ENCODE data around the gene HP. TPM values are rescaled to one million over a fixed set of nuclear protein-coding genes. Genes with fewer than 3 reads are reported as not detected.

Gene HP
- total and polyA plus RNA-seq, 10 of the 15 experiments (the other 5 are each of a cell fraction or from before 2014, with no cell fraction given): 10.8 TPM; not detected in 9

DNA sequence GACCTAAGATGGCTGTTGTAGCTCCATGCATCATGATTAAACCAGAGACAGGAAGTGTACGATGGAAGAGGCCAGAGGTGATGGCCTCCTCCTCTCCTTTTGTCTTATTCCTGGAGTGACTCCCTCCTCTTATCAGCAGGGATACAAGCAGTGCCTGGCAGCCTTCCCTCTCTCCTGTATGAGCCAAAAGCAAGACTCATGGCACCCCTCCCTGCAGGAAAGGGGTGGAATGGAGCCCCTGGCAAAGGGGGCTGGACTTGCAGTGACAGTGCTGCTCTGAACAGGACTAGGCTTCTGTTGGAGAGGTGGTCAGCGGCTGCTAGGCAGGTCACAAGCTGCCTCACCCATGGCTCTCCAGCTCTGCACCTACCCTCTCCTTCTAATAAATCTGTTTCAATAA lies 30.7 kb downstream of the HP start:
- Histone ChIP-seq H3K27me3 (replicated peaks in 1 of 2; ENCODE audit: control insufficient read depth in 2 of 2, insufficient read depth in 2 of 2, low read length in 1 of 2) (no peaks in the 10 kb centered on the region), H3K4me2 (ENCODE audit: control insufficient read depth, insufficient read depth) (no peak overlapping the region), H4K20me1 (ENCODE audit: control insufficient read depth, insufficient read depth) (no peaks in the 10 kb centered on the region), H3K9me3 (replicated peaks; ENCODE audit: control insufficient read depth, insufficient read depth, low read length) (peaks cover 3% of the 10 kb centered on the region; the same call in 1 of the 3 replicates), H3K36me3 (ENCODE audit: control insufficient read depth in 2 of 2, insufficient read depth in 2 of 2, low read length in 1 of 2) (peaks cover 4 to 16% of the 10 kb centered on the region in 2 experiments; a peak in 2 of 4 replicates), H3K4me1 (ENCODE audit: control insufficient read depth, insufficient read depth, low read length) (no peaks in the 10 kb centered on the region), H2AFZ (ENCODE audit: control insufficient read depth, low read depth, low read length) (no peak overlapping the region), H3K9ac (ENCODE audit: control insufficient read depth, insufficient read depth, low read length) (no peak overlapping the region), H3K4me3 (no peak overlapping the region), H3K79me2 (ENCODE audit: control insufficient read depth, insufficient read depth, low read length) (no peaks in the 10 kb centered on the region), H3K27ac (ENCODE audit: control insufficient read depth, insufficient read depth) (no peak overlapping the region)
- WGBS (ENCODE audit: insufficient coverage, insufficient replicate concordance, low lambda C conversion rate, missing lambda C conversion rate): 97% methylated on average over 2 of the region's 2 CpGs
- in situ Hi-C loops (cut with MboI) (no loop called here), intact Hi-C loops (cut with micrococcal nuclease; ENCODE audit: unreplicated experiment) (no loop called here)
- ATAC-seq (no peak), DNase-seq (ENCODE audit: low read depth, low spot score) (no peak), FAIRE-seq (no peak)
- no peak for TF ChIP-seq JUND (IDR thresholded peaks at IDR 0.05; ENCODE audit: low read depth, low read length)
- no peak for TF ChIP-seq DPF2 (IDR thresholded peaks at IDR 0.05)
- no peak for TF ChIP-seq REST (IDR thresholded peaks at IDR 0.05; ENCODE audit: low read depth, low read length)
- TF ChIP-seq YY1 (IDR thresholded peaks at IDR 0.05; ENCODE audit: low read depth, low read length): no peak
- TF ChIP-seq CTCF (IDR thresholded peaks at IDR 0.05 in 2 of 3, conservative IDR thresholded peaks at IDR 0.05 in 1 of 3; ENCODE audit: control insufficient read depth in 2 of 3, extremely low read depth in 1 of 3, insufficient read depth in 1 of 3, low read depth in 3 of 3, low read length in 3 of 3): no peak
- TF ChIP-seq MEF2B (IDR thresholded peaks at IDR 0.05; ENCODE audit: partially characterized antibody, poor library complexity, severe bottlenecking): no peak
- TF ChIP-seq YBX1 (IDR thresholded peaks at IDR 0.05): no peak
- TF ChIP-seq, protein P1, sequence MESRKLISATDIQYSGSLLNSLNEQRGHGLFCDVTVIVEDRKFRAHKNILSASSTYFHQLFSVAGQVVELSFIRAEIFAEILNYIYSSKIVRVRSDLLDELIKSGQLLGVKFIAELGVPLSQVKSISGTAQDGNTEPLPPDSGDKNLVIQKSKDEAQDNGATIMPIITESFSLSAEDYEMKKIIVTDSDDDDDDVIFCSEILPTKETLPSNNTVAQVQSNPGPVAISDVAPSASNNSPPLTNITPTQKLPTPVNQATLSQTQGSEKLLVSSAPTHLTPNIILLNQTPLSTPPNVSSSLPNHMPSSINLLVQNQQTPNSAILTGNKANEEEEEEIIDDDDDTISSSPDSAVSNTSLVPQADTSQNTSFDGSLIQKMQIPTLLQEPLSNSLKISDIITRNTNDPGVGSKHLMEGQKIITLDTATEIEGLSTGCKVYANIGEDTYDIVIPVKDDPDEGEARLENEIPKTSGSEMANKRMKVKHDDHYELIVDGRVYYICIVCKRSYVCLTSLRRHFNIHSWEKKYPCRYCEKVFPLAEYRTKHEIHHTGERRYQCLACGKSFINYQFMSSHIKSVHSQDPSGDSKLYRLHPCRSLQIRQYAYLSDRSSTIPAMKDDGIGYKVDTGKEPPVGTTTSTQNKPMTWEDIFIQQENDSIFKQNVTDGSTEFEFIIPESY (IDR thresholded peaks at IDR 0.05): no peak
- TF ChIP-seq RBBP5 (conservative IDR thresholded peaks at IDR 0.05): no peak
- TF ChIP-seq, protein P2, sequence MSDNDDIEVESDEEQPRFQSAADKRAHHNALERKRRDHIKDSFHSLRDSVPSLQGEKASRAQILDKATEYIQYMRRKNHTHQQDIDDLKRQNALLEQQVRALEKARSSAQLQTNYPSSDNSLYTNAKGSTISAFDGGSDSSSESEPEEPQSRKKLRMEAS (IDR thresholded peaks at IDR 0.05; ENCODE audit: low read depth, low read length): no peak
- TF ChIP-seq ZBTB11 (CRISPR knock-in tag; IDR thresholded peaks at IDR 0.05): no peak
- ChIA-PET CTCF (no interaction called here), SMC1A (ENCODE audit: uncharacterized antibody, unreplicated experiment) (interaction anchor here (1.2 kb wide), 1 partner anchor 15 kb away, joined by 3 read pairs; no protein-coding TSS in a partner anchor), POLR2A (no interaction called here), RAD21 (ENCODE audit: unreplicated experiment) (no interaction called here)
- no TSS peak for BruUV-seq (replicated peaks)

Measured in GM12878 (cell line).